CD4-positive, CD25-positive, alpha-beta regulatory T cell (primary cell): ENCODE measurements around the gene CLDN6. TPM values are rescaled to one million over a fixed set of nuclear protein-coding genes. Genes with fewer than 3 reads are reported as not detected.

ENCODE experiments used
- ATAC-seq, 2 donors: fragments of 150-1000 bp; cut with Tn5 transposase; one replicate each; pipeline ENCODE4 v1.10.0; 2021; ENCODE audit warnings: low read depth in 2 of 2, moderate number of reproducible peaks in 2 of 2, moderate library complexity in 1 of 2
- DNase-seq, 3 donors: peaks; one replicate each; pipeline versions ENCODE4 v3.0.0 to v3.0.0-alpha.2; 2012 to 2022; ENCODE audit warnings: mixed read lengths in 1 of 3
- H3K27ac ChIP-seq: one replicate; pipeline ENCODE4 v1.7.0; 2013; ENCODE audit warnings: mild to moderate bottlenecking, low read length; ENCODE audit not compliant: insufficient read depth, poor library complexity, severe bottlenecking
- H3K27me3 ChIP-seq: one replicate; pipeline ENCODE4 v1.7.0; 2013; ENCODE audit warnings: low read length; ENCODE audit not compliant: control insufficient read depth, insufficient read depth
- H3K36me3 ChIP-seq: one replicate; pipeline ENCODE4 v1.7.0; 2013; ENCODE audit warnings: mild to moderate bottlenecking, low read length, moderate library complexity; ENCODE audit not compliant: control insufficient read depth, insufficient read depth
- H3K4me1 ChIP-seq: 2 replicates; pipeline ENCODE4 v1.7.0; 2013; ENCODE audit warnings: mild to moderate bottlenecking, low read length; ENCODE audit not compliant: insufficient read depth, control insufficient read depth, poor library complexity, severe bottlenecking
- H3K4me3 ChIP-seq: one replicate; pipeline ENCODE4 v1.7.0; 2013; ENCODE audit warnings: low read depth, mild to moderate bottlenecking, low read length, moderate library complexity
- H3K9me3 ChIP-seq, 2 experiments: 1 replicate in 1 of 2; 2 replicates in 1 of 2; pipeline ENCODE4 v1.7.0; 2013; ENCODE audit warnings: low read length in 2 of 2, mild to moderate bottlenecking in 1 of 2, moderate library complexity in 1 of 2; ENCODE audit not compliant: control insufficient read depth in 2 of 2
- H3K27ac Mint-ChIP-seq, 3 donors: one replicate each; pipeline ENCODE4 v1.8.0; 2020 to 2022; ENCODE audit warnings: mild to moderate bottlenecking in 3 of 3, mixed read lengths in 3 of 3, moderate library complexity in 2 of 3
- H3K27me3 Mint-ChIP-seq: one replicate; pipeline ENCODE4 v1.8.0; 2022; ENCODE audit warnings: mild to moderate bottlenecking, mixed read lengths
- H3K36me3 Mint-ChIP-seq: one replicate; pipeline ENCODE4 v1.8.0; 2020; ENCODE audit warnings: mixed read lengths
- H3K4me1 Mint-ChIP-seq, 4 donors: one replicate each; pipeline ENCODE4 v1.8.0; 2020 to 2022; ENCODE audit warnings: mixed read lengths in 4 of 4, mild to moderate bottlenecking in 1 of 4
- H3K4me3 Mint-ChIP-seq, 4 donors: one replicate each; pipeline ENCODE4 v1.8.0; 2020 to 2022; ENCODE audit warnings: mild to moderate bottlenecking in 4 of 4, mixed read lengths in 4 of 4, moderate library complexity in 3 of 4
- H3K9me3 Mint-ChIP-seq, 7 donors: one replicate each; pipeline ENCODE4 v1.8.0; 2020 to 2022; ENCODE audit warnings: mixed read lengths in 7 of 7, mild to moderate bottlenecking in 3 of 7, moderate library complexity in 2 of 7
- polyA plus RNA-seq, 4 donors: library from polyadenylated mRNA; unstranded; fragments of 300-500 nt; fragmentation: Illumina TruSeq; gene quantifications; one replicate each; pipeline ENCODE4 v1.2.3, GENCODE V29; 2021
- total RNA-seq: library from RNA; stranded (reverse); gene quantifications from one replicate; pipeline ENCODE4 v1.2.3, GENCODE V29; 2022

The CLDN6 gene
- total and polyA plus RNA-seq, 5 donors from 2014 or later = not detected

GRCh38 chr16:2996298-2996697 lies 21.7 kb downstream of the CLDN6 start:
- no peak for DNase-seq

GRCh38 chr16:2992383-2993081 lies 25.5 kb downstream of the CLDN6 start:
- no peaks in the 10 kb centered on the region for H3K36me3 Mint-ChIP-seq
- H3K27me3 ChIP-seq = no peaks in the 10 kb centered on the region

More at GRCh38 chr16:2996298-2996697, 21.7 kb downstream of the CLDN6 start:
- ATAC-seq = no peak
- H3K9me3 Mint-ChIP-seq = no peaks in the 10 kb centered on the region
- H3K4me3 Mint-ChIP-seq = no peak overlapping the region
- H3K27me3 Mint-ChIP-seq = peaks cover 8% of the 10 kb centered on the region
- no peak overlapping the region for H3K4me3 ChIP-seq
- H3K27me3 ChIP-seq = no peaks in the 10 kb centered on the region
- H3K9me3 ChIP-seq = no peaks in the 10 kb centered on the region
- H3K27ac Mint-ChIP-seq = no peak overlapping the region
- H3K4me1 ChIP-seq = no peaks in the 10 kb centered on the region
- H3K27ac ChIP-seq = no peak overlapping the region
- no peaks in the 10 kb centered on the region for H3K4me1 Mint-ChIP-seq
- no peaks in the 10 kb centered on the region for H3K36me3 Mint-ChIP-seq
- no peaks in the 10 kb centered on the region for H3K36me3 ChIP-seq

GRCh38 chr16:2991566-2992261 lies 26.3 kb downstream of the CLDN6 start:
- no peak for DNase-seq
- H3K27me3 ChIP-seq = no peaks in the 10 kb centered on the region

More at GRCh38 chr16:2992383-2993081, 25.5 kb downstream of the CLDN6 start:
- H3K4me1 ChIP-seq = no peaks in the 10 kb centered on the region
- H3K9me3 Mint-ChIP-seq = no peaks in the 10 kb centered on the region
- H3K36me3 ChIP-seq = no peaks in the 10 kb centered on the region
- H3K4me1 Mint-ChIP-seq = no peaks in the 10 kb centered on the region
- no peak overlapping the region for H3K4me3 Mint-ChIP-seq
- peaks cover 6% of the 10 kb centered on the region for H3K27me3 Mint-ChIP-seq
- no peak overlapping the region for H3K27ac Mint-ChIP-seq
- H3K27ac ChIP-seq = no peak overlapping the region
- H3K9me3 ChIP-seq = no peaks in the 10 kb centered on the region
- H3K4me3 ChIP-seq = no peak overlapping the region
- no peak for DNase-seq
- ATAC-seq = no peak

GRCh38 chr16:2990891-2991290 lies 27.1 kb downstream of the CLDN6 start:
- Histone ChIP-seq H3K4me1 (no peaks in the 10 kb centered on the region), H3K9me3 (no peaks in the 10 kb centered on the region), H3K27me3 (no peaks in the 10 kb centered on the region), H3K27ac (no peak overlapping the region), H3K4me3 (no peak overlapping the region), H3K36me3 (no peaks in the 10 kb centered on the region)
- no peak for ATAC-seq
- Mint-ChIP-seq H3K27ac (no peak overlapping the region), H3K4me1 (no peaks in the 10 kb centered on the region), H3K27me3 (peaks cover 6% of the 10 kb centered on the region), H3K4me3 (no peak overlapping the region), H3K36me3 (no peaks in the 10 kb centered on the region), H3K9me3 (no peaks in the 10 kb centered on the region)
- DNase-seq = no peak

More at GRCh38 chr16:2991566-2992261, 26.3 kb downstream of the CLDN6 start:
- no peaks in the 10 kb centered on the region for H3K36me3 ChIP-seq
- Mint-ChIP-seq H3K27me3 (peaks cover 6% of the 10 kb centered on the region), H3K36me3 (no peaks in the 10 kb centered on the region), H3K4me1 (no peaks in the 10 kb centered on the region), H3K27ac (no peak overlapping the region), H3K4me3 (no peak overlapping the region), H3K9me3 (no peaks in the 10 kb centered on the region)
- no peak for ATAC-seq
- no peak overlapping the region for H3K4me3 ChIP-seq
- H3K9me3 ChIP-seq = no peaks in the 10 kb centered on the region
- no peak overlapping the region for H3K27ac ChIP-seq
- H3K4me1 ChIP-seq = no peaks in the 10 kb centered on the region

GRCh38 chr16:2988590-2989099 lies 29.3 kb downstream of the CLDN6 start:
- H3K36me3 Mint-ChIP-seq = no peaks in the 10 kb centered on the region
- H3K4me3 ChIP-seq = no peak overlapping the region
- H3K4me3 Mint-ChIP-seq = peak overlapping the region in 2 of 4 donors; percentile 10 to 42
- no peaks in the 10 kb centered on the region for H3K9me3 Mint-ChIP-seq
- H3K27ac Mint-ChIP-seq = no peak overlapping the region
- H3K9me3 ChIP-seq = no peaks in the 10 kb centered on the region
- peaks cover 0 to 3% (median 0%) of the 10 kb centered on the region in 4 donors for H3K4me1 Mint-ChIP-seq
- no peaks in the 10 kb centered on the region for H3K36me3 ChIP-seq
- DNase-seq (no peak), ATAC-seq (no peak)
- H3K27me3 ChIP-seq = no peaks in the 10 kb centered on the region
- no peak overlapping the region for H3K27ac ChIP-seq
- peaks cover 4% of the 10 kb centered on the region for H3K4me1 ChIP-seq
- peaks cover 10% of the 10 kb centered on the region for H3K27me3 Mint-ChIP-seq

GRCh38 chr16:2987833-2988232 lies 30.1 kb downstream of the CLDN6 start:
- no peak overlapping the region for H3K27ac Mint-ChIP-seq
- H3K4me1 Mint-ChIP-seq = peaks cover 0 to 6% (median 0%) of the 10 kb centered on the region in 4 donors
- Histone ChIP-seq H3K27ac (no peak overlapping the region), H3K9me3 (no peaks in the 10 kb centered on the region), H3K4me3 (no peak overlapping the region), H3K4me1 (peaks cover 9% of the 10 kb centered on the region), H3K36me3 (no peaks in the 10 kb centered on the region), H3K27me3 (no peaks in the 10 kb centered on the region)
- DNase-seq (no peak), ATAC-seq (no peak)
- no peak overlapping the region for H3K4me3 Mint-ChIP-seq
- H3K27me3 Mint-ChIP-seq = peaks cover 10% of the 10 kb centered on the region
- H3K9me3 Mint-ChIP-seq = no peaks in the 10 kb centered on the region
- no peaks in the 10 kb centered on the region for H3K36me3 Mint-ChIP-seq

GRCh38 chr16:2987286-2987685 lies 30.7 kb downstream of the CLDN6 start:
- Histone ChIP-seq H3K36me3 (no peaks in the 10 kb centered on the region), H3K27me3 (no peaks in the 10 kb centered on the region), H3K27ac (no peak overlapping the region), H3K9me3 (no peaks in the 10 kb centered on the region), H3K4me3 (no peak overlapping the region), H3K4me1 (peaks cover 9% of the 10 kb centered on the region)
- Mint-ChIP-seq H3K27me3 (peaks cover 14% of the 10 kb centered on the region), H3K9me3 (no peaks in the 10 kb centered on the region), H3K27ac (no peak overlapping the region), H3K4me3 (no peak overlapping the region), H3K36me3 (no peaks in the 10 kb centered on the region), H3K4me1 (peaks cover 0 to 7% (median 0%) of the 10 kb centered on the region in 4 donors)
- DNase-seq (no peak), ATAC-seq (no peak)
